Thyroid gland (tissue), 4 donors: ENCODE measurements around the gene ANG.

Experiments used
- CTCF ChIP-seq, 6 experiments: fragments of 200-600 bp in 3 of 6; fragments of 450-650 bp in 3 of 6; sonication (generic) in 3 of 6; IDR thresholded peaks; one replicate each; pipeline ENCODE4 v1.5.1; 2016 to 2019; ENCODE audit warnings: antibody characterized with exemption in 6 of 6, mild to moderate bottlenecking in 2 of 6, inconsistent platforms in 1 of 6, moderate library complexity in 1 of 6
- POLR2A ChIP-seq, 2 donors: fragments of 450-650 bp; IDR thresholded peaks; one replicate each; pipeline ENCODE4 v1.6.1; 2017; ENCODE audit warnings: antibody characterized with exemption in 2 of 2, mild to moderate bottlenecking in 2 of 2, moderate library complexity in 1 of 2

- TF ChIP-seq CTCF (IDR thresholded peaks at IDR 0.05) (no peak), POLR2A (IDR thresholded peaks at IDR 0.05) (no peak)
Measured at GRCh38 chr14:20682127-20682434, 6.5 kb upstream of the ANG start.
